GM10847 (cell line): Measurements from ENCODE around the gene MPRIP.

Experiments
- POLR2A ChIP-seq: IDR thresholded peaks from 2 replicates; pipeline ENCODE4 v1.6.1; 2011; ENCODE audit not compliant: insufficient read length; ENCODE audit errors: extremely low read depth

Gene MPRIP

DNA sequence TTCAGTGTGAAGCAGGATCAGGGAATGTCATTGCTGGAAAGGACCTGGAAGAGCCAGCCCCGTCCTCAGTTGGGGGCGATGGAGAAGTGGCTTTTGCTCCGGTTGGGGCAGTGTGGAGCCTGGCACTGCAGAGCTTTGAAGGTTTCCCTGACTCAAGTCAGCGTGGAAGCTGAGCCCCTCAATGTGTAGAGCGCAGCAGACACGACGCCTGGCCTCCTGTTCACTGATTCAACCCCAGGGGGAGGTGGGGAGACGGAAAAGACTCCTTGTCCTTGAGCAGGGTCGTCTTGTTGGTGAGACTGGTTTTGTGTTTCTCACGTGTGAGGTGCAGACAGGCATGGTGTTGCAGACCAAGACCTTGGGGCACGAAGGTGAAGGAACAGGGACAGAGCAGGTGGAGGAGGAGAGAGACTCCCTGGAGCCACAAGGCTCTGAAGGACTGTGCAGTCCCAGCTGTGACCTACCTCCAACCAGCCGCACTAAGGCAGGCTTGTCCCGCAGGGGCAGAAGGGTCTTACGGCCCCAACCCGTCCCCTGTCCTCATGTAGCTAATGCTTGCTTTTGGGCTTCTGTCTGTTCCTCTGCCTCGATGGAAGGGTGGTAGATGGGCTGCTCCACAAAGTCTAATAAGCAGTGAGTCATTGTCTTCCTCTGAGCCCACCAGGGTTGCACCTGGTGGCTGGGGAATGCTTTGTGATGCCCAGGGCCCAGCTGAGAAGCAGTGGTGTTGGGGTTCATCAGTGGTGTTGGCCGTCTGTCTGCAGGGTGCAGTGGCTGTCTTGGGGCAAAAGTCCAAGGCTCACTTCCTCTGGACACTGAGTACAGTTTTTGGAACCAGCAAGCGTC is 47.8 kb downstream of the MPRIP start:
- TF ChIP-seq POLR2A = no peak

DNA sequence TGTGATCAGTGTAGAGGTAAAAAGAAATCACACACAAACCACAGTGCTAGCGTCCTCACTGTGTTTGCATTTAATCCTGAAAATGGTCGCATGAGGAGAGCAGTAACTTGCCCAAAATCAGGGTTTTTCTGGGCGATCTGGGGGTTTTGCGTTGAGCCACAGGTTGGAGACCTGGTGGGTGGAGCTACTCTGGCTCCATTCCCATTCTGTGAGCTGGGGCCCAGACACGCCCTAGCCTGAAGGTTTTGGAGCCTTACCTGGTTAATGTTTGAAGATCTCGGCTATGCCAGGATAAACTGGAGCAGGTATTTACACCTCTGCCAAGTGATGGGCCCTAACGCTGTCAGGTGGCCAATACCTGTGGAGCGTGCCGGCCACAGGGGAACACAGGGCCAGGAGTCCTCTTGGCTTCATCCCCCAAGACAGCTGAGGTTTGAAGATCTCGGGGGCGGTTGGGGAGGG is 48.4 kb downstream of the MPRIP start:
- TF ChIP-seq POLR2A = no peak

DNA sequence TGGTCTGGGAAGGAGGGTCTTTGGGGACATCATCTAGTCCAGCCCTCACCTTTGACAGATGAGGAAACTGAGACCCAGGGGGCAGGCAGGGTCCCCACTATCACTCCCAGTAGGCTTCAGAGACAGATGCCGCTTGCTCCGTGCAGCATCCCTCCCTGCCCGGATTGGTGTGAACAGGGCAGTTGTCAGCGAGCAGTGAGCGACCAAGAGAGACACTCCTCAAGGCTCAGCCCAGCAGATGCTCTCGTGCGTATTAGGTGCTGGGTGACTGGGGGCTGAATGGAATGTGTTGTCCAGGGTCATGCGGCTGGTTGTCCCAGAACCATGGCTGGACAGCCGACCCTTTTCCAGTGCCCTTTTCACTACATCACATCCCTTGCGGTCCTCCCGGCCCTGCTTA is 49.0 kb downstream of the MPRIP start:
- no peak for TF ChIP-seq POLR2A

DNA sequence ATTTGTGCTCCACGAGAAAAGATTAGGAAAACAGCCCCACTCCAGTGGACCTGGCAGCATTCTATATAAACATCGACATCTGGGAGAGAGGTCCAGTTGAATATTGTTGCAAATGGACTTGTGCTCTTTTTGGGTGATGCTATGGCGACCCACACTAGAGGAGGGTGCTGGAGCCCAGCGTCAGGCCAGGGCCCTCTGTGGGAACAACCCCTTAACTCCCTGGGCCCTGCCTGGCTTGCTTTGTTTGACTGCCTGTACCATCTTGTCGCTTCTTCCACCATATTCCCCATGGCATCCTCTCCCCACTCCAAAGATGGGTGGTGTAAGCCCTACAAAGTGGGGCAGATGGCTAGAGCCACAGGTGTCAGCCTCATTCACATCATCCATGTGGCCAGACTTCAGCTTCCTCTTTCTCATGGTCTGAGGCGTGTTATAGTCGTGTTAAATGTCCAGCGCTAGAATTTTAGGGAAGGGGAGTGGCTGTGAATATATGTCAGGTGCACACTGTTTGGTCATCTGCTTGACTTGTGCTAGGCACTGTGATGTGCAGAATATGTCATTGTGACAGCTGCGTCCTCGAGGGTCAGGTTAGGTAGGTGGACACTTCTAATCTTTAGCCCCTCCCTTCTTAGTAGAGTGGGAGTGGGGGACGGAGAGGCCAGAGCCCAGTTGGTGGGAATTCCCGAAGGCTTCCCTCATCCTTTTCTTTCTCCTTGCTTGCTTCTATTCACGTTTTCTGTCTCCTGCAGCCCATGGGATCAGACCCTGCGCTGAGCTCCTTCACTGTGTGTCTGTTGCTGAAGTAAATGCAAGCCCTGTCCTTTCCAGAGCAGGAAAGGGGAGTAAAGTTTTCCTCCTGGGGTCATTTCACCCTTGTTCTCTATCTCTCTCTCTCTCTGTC is 49.8 kb downstream of the MPRIP start:
- no peak for TF ChIP-seq POLR2A

DNA sequence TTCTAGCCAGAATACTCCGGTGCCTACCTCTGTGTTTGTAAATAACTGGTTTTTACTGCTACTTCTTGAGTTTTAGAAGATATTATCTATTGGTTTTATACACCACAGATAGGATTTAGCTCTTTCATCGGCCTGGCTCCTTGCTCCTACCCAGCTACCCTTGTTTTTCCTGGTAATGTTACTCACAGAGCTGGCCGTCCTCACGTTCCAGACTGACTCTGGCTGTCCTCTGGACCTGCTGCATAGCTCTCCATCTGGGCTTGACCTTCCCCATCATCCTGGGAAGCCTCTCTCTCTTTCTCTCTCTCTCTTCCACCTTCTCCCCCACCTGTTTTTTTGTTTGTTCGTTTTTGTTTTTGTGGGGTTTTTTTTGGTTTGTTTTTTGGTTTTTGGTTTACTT is 51.5 kb downstream of the MPRIP start:
- no peak for TF ChIP-seq POLR2A

DNA sequence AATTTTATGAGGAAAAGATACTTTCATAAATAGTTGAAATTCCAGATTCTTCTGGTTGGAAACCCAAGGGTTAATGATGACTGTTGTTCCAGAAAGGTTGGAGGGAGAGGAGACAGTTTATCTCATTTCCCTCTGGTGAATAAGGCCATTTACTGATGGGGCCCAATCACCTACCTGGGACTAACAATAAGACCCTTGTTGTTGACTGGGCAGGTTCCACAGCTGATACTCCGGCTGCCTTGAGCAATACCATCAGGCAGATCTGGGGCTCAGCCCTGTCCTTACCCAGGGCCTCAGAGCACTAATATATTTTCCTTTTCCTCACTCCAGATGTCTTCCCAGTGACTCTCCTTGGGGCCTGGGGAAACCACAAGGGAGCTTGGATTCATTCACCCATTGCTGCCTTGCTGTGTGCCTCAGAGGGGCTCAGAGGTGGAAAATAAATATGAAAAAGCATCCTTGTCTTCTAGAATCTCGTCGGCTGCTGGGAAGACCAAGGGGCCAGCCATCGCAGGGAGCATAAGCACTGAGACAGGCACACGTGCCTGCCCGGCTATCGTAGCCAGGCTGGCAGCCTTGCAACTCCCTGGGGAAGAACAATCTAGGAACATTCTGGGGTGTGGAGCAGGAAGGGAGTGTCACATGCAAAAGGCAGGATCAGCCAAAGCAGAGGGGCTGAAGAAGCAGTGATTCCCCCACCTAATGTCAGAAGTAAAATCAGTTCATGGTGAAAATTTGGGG is 54.4 kb downstream of the MPRIP start:
- no peak for TF ChIP-seq POLR2A

DNA sequence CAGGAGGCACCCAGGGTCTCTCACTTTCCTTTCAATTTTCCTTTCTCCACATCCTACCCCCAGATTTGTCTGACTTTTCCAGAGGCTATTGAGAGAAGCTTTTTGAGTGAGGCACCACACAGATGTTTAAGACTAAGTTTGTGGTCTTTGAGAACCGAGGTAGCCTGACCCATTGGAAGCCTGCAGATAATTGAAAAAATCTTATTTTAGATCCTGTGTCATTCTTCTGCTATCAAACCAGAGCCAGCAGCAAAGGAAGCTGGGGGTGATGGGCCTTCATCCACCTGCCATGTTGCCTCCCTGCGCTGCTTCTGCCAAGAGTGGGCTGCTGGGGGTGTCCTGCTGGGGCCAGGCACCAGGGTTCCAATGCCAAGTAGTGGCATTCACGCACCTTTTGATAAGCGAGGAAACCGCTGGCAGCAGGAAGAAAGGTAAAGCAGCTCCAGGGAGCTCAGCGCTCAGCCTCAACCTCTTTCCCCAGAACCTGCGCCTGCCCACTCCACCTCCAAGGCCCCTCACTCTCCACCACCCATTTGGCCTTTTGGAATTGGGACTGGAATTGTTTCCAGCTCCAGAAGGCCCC is 55.6 kb downstream of the MPRIP start:
- TF ChIP-seq POLR2A = no peak

DNA sequence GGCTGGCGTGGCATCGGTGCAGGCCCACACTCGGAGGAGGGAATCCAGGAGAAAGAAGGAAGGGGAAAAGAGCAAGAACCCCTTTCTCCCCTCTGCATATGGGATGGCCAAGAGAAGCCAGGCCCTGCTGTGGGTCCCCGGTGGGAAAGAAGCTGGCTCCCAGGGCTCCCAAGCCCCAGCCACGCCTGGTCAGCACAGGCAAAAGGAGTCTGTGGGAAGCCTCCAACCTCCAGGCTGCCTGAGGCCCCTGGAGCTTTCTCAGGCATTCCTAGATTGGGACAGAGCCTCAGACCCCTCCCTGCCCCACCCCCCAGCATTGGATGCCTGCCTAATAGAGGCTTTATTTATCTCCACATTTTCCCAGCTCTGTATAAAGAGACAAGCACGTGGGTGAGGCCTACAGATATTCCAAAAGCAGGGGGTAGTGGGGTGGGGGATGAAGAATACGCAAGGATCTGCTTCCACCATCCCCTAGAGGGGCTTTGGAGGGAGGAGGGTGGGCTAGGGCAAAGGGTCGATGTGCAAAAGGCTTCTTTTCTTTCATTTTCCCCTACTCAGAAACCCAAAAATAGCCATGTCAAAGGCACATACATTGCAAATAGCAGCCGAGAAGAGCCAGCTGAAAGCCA is 56.4 kb downstream of the MPRIP start:
- no peak for TF ChIP-seq POLR2A

DNA sequence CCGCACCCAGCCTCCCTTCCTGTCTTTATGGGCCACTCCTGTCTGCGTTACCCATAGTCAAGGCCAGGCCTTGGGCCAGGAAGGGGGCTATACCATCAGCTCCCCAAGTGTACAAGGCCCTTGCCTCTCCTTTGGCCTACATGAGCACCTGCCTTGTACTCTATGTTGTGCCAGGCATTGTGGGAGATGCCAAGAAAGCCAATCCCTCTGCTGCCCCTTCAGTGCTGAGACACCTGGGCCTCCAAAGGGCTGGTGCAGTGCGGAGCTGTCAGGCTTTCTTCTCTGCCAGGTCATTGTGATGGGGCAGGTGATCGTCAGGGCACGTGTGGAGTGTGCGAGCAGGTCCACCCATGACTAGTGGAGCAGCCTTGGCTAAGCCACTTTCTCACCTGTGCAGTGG is 59.9 kb downstream of the MPRIP start:
- no peak for TF ChIP-seq POLR2A

DNA sequence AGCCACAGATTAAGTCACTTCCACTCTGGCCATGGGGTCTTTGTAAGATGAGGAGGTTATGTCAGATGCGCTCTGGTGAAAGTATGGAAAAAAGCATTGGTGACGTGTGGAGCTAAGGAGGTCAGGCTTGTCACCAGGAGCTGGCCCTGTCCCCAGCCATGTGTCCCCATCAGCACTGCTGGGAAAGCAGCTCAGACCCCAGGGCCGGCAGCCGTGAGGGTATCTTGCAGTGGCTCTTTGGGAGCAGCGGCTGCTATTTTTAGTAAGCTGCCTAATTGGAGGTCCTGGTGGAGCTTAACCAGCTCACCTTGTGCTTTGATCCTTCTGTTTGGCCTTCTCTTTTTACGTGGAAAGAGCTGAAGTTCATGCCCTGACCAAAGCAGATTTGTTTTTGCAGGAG is 60.9 kb downstream of the MPRIP start:
- TF ChIP-seq POLR2A = no peak

DNA sequence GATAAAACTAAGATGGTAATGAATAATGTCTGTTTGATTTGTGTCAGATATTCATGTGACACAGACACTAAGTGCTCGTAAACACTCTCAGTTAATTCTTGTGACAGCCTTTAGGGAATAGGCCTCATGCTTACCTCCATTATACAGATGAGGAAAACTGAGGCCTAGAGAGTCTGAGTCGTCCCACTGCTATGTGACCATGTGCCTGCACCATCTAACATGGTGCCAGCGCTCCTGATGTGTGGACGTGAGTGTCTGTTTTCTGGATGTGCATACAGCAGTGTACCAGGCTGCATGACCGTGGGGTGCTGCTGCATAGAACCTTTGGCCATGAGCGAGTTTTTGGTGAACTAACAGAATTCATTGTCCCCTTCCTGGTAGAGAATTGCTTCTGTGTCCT is 61.8 kb downstream of the MPRIP start:
- TF ChIP-seq POLR2A = no peak

DNA sequence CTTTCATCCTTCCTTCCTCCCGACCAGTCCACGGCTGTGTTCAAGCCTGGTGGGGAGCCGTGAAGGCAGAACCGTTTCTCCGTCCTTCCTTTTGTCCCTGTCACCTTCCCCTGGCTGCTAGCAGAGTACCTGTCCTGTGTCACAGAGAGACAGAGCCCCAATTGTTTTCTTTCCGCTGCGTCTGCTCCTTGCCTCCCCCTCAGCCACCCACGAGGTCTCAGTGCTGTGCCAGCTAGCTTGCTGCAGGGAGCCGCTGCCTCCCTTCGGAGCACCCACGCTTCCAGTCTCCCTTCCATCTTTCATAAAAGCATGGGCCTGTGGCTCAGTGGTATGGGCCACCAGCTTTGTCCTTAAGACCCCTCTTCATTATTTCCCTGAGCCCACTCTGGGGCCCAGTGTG is 62.2 kb downstream of the MPRIP start:
- TF ChIP-seq POLR2A = no peak

DNA sequence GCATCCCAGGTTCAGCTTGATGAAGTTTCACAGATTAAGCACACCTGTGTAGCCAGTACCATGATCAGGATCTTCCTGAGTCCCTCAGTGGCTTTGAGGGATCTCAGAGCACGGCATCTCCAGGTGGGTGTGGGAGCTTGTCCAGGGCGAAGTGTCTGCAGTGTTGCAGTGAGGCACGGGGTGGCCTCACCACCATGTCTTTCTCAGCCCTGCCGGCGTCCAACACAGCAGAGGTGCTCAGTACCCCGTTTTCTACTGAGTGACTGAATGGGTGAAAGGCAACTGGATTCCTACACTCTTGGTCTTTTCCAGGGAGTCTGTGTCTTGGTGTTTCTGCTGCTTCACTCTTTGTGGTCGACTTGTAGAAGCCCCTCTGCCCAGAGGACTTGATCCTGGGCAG is 63.7 kb downstream of the MPRIP start:
- TF ChIP-seq POLR2A = no peak

DNA sequence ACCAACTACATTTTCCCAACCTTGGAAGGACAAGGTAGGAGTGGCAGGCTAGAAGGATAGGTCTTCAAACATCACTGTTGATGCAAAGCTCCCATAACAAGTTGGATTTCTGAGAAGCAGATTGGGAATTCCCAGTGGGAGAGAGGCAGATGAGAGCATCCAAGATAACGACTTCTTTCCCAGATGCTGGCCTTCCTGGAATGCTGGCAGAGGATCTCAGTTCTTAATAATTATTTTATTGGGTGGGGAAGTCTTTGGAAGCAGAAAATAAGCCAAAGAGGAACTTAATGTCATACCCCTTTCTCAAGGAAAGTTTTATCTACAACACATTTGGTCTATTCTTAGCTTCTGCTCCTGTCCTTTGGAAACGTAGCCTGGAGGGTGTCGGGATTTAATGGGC is 64.5 kb downstream of the MPRIP start:
- no peak for TF ChIP-seq POLR2A

DNA sequence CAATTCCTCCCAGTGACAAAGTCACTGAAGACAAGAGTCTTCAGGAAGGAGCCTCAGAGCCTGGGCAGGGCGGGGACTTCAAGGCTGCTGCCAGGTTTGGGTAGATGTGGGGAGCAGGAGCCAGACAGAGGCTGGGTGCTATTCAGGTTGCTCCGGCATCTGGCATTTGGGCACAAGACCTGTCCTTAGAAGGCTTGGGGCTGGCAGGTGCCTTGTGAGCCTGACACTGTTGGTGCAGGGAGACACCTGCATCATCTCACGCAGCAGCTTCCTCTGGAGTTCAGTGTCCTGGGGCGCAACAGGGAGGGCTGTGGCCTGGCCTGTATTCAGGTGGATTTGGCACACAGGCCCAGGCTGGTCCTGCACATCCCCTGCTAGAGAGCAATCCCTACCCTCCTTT is 65.0 kb downstream of the MPRIP start:
- TF ChIP-seq POLR2A = no peak
